ENCODE measurements around the gene ARPC4. TPM values are rescaled to one million over a fixed set of nuclear protein-coding genes. Genes with fewer than 3 reads are reported as not detected.

ARPC4 gene
- total and polyA plus RNA-seq, 2 experiments from 2014 or later: 149 to 182 TPM

- Histone ChIP-seq H3K9me2 (replicated peaks; ENCODE audit: insufficient read depth) (no peaks in the 10 kb centered on the region), H3K9me3 (ENCODE audit: low read depth) (no peaks in the 10 kb centered on the region), H3K4me3 (no peak overlapping the region), H3K36me3 (replicated peaks; ENCODE audit: insufficient read depth, low read depth) (no peaks in the 10 kb centered on the region), H3K4me2 (no peak overlapping the region), H2AFZ (no peak overlapping the region), H3K4me1 (ENCODE audit: insufficient read depth) (peaks cover 8% of the 10 kb centered on the region), H3K27me3 (no peaks in the 10 kb centered on the region), H3K79me2 (peaks cover 3% of the 10 kb centered on the region), H3K27ac (no peak overlapping the region), H4K20me1 (ENCODE audit: insufficient read depth, poor library complexity, severe bottlenecking) (no peaks in the 10 kb centered on the region)
- TF ChIP-seq EZH2phosphoT487 (IDR thresholded peaks at IDR 0.05; ENCODE audit: low read depth, severe bottlenecking, unreplicated experiment): no peak
- TF ChIP-seq, protein P1, sequence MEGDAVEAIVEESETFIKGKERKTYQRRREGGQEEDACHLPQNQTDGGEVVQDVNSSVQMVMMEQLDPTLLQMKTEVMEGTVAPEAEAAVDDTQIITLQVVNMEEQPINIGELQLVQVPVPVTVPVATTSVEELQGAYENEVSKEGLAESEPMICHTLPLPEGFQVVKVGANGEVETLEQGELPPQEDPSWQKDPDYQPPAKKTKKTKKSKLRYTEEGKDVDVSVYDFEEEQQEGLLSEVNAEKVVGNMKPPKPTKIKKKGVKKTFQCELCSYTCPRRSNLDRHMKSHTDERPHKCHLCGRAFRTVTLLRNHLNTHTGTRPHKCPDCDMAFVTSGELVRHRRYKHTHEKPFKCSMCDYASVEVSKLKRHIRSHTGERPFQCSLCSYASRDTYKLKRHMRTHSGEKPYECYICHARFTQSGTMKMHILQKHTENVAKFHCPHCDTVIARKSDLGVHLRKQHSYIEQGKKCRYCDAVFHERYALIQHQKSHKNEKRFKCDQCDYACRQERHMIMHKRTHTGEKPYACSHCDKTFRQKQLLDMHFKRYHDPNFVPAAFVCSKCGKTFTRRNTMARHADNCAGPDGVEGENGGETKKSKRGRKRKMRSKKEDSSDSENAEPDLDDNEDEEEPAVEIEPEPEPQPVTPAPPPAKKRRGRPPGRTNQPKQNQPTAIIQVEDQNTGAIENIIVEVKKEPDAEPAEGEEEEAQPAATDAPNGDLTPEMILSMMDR (IDR thresholded peaks at IDR 0.05; ENCODE audit: poor library complexity): no peak
- no peak for TF ChIP-seq EZH2 (IDR thresholded peaks at IDR 0.05; ENCODE audit: borderline replicate concordance)
- WGBS (ENCODE audit: low lambda C conversion rate, missing lambda C conversion rate): 94% methylated on average over 12 of the region's 12 CpGs
- no peak for DNase-seq (ENCODE audit: low spot score)
These were observed 47.4 kb upstream of the ARPC4 start for GRCh38 chr3:9745521-9745920.

DNA sequence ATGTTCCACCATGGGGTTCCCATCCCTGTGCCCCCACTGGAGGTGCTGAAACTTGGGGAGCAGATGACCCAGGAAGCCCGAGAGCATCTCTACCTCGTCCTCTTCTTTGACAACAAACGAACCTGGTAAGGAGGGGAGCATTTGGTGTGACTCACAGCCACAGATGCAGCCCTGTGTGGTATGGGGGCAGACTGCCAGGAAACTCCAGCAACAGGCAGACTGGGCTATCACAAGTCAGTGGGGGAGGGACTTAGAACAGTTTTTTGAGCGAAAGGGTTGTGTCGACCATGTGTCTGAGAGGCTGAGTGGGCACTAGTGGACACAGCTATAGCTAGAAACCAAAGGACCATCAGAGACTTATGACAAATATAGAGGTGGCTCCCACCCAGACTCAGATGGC lies 46.6 kb upstream of the ARPC4 start:
- H2AFZ ChIP-seq: no peak overlapping the region
- no peak overlapping the region for H3K4me2 ChIP-seq

GRCh38 chr3:9747267-9747666 lies 45.6 kb upstream of the ARPC4 start:
- Histone ChIP-seq H2AFZ (no peak overlapping the region), H3K4me3 (no peak overlapping the region), H3K9me3 (ENCODE audit: low read depth) (no peaks in the 10 kb centered on the region), H4K20me1 (ENCODE audit: insufficient read depth, poor library complexity, severe bottlenecking) (no peaks in the 10 kb centered on the region), H3K4me2 (no peak overlapping the region), H3K36me3 (replicated peaks; ENCODE audit: insufficient read depth, low read depth) (no peaks in the 10 kb centered on the region), H3K4me1 (ENCODE audit: insufficient read depth) (peaks cover 8% of the 10 kb centered on the region), H3K27ac (no peak overlapping the region), H3K9me2 (replicated peaks; ENCODE audit: insufficient read depth) (no peaks in the 10 kb centered on the region), H3K79me2 (peaks cover 20% of the 10 kb centered on the region), H3K27me3 (no peaks in the 10 kb centered on the region)
- TF ChIP-seq EZH2 (IDR thresholded peaks at IDR 0.05; ENCODE audit: borderline replicate concordance) (no peak), EZH2phosphoT487 (IDR thresholded peaks at IDR 0.05; ENCODE audit: low read depth, severe bottlenecking, unreplicated experiment) (no peak)
- TF ChIP-seq, protein P1 (IDR thresholded peaks at IDR 0.05; ENCODE audit: poor library complexity): no peak
- WGBS (ENCODE audit: low lambda C conversion rate, missing lambda C conversion rate): 97% methylated on average over 8 of the region's 8 CpGs
- no peak for DNase-seq (ENCODE audit: low spot score)

More for the DNA sequence above, 46.6 kb upstream of the ARPC4 start:
- peaks cover 11% of the 10 kb centered on the region for H3K79me2 ChIP-seq
- peaks cover 8% of the 10 kb centered on the region for H3K4me1 ChIP-seq (ENCODE audit: insufficient read depth)
- no peaks in the 10 kb centered on the region for H4K20me1 ChIP-seq (ENCODE audit: insufficient read depth, poor library complexity, severe bottlenecking)
- DNase-seq (ENCODE audit: low spot score): peak; percentile 32
- H3K9me3 ChIP-seq (ENCODE audit: low read depth): no peaks in the 10 kb centered on the region
- H3K9me2 ChIP-seq (replicated peaks; ENCODE audit: insufficient read depth): no peaks in the 10 kb centered on the region
- H3K4me3 ChIP-seq: no peak overlapping the region
- H3K27ac ChIP-seq: no peak overlapping the region
- no peaks in the 10 kb centered on the region for H3K36me3 ChIP-seq (replicated peaks; ENCODE audit: insufficient read depth, low read depth)
- no peaks in the 10 kb centered on the region for H3K27me3 ChIP-seq
- 84% methylated on average over 5 of the region's 5 CpGs for WGBS (ENCODE audit: low lambda C conversion rate, missing lambda C conversion rate)
- no peak for TF ChIP-seq EZH2phosphoT487 (IDR thresholded peaks at IDR 0.05; ENCODE audit: low read depth, severe bottlenecking, unreplicated experiment)
- TF ChIP-seq EZH2 (IDR thresholded peaks at IDR 0.05; ENCODE audit: borderline replicate concordance): no peak

GRCh38 chr3:9748031-9748430 lies 44.9 kb upstream of the ARPC4 start:
- no peak overlapping the region for H3K4me2 ChIP-seq
- no peaks in the 10 kb centered on the region for H3K9me3 ChIP-seq (ENCODE audit: low read depth)
- WGBS (ENCODE audit: low lambda C conversion rate, missing lambda C conversion rate): 97% methylated on average over 2 of the region's 2 CpGs
- no peak overlapping the region for H3K27ac ChIP-seq
- no peak overlapping the region for H2AFZ ChIP-seq
- no peaks in the 10 kb centered on the region for H3K9me2 ChIP-seq (replicated peaks; ENCODE audit: insufficient read depth)
- no peak overlapping the region for H3K4me3 ChIP-seq
- no peaks in the 10 kb centered on the region for H3K27me3 ChIP-seq
- no peak for DNase-seq (ENCODE audit: low spot score)
- peaks cover 24% of the 10 kb centered on the region for H3K79me2 ChIP-seq
- H3K36me3 ChIP-seq (replicated peaks; ENCODE audit: insufficient read depth, low read depth): no peaks in the 10 kb centered on the region
- TF ChIP-seq EZH2 (IDR thresholded peaks at IDR 0.05; ENCODE audit: borderline replicate concordance) (no peak), EZH2phosphoT487 (IDR thresholded peaks at IDR 0.05; ENCODE audit: low read depth, severe bottlenecking, unreplicated experiment) (no peak)
- TF ChIP-seq, protein P1 (IDR thresholded peaks at IDR 0.05; ENCODE audit: poor library complexity): no peak
- H4K20me1 ChIP-seq (ENCODE audit: insufficient read depth, poor library complexity, severe bottlenecking): no peaks in the 10 kb centered on the region
- peaks cover 8% of the 10 kb centered on the region for H3K4me1 ChIP-seq (ENCODE audit: insufficient read depth)
